Measurements from ENCODE around the gene FAP.

Gene FAP

DNA sequence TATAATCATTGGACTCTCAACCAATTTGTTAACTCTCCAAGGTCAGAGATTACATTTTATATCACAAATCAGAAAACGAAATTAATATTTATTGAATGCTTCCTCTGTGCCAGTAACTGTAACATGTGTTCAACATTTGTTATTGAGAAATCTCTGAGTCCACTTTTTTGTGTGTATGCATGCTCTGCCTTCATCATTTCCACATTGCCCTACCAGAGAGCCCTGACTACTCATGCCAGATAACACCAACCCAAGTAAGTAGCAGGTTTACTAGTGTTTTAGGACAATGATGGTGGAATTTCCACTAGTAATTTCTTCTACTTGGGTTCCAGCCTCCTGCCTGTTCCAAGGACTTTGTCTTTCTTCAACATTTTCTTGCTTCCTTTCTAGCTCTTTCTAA, 14.2 kb upstream of the FAP start:
- no peak for DNase-seq (ENCODE audit: low spot score)
- in situ Hi-C loops (cut with MboI; ENCODE audit: low sequenced_read_pairs, unreplicated experiment) = no loop called here
- TF ChIP-seq, protein P1, sequence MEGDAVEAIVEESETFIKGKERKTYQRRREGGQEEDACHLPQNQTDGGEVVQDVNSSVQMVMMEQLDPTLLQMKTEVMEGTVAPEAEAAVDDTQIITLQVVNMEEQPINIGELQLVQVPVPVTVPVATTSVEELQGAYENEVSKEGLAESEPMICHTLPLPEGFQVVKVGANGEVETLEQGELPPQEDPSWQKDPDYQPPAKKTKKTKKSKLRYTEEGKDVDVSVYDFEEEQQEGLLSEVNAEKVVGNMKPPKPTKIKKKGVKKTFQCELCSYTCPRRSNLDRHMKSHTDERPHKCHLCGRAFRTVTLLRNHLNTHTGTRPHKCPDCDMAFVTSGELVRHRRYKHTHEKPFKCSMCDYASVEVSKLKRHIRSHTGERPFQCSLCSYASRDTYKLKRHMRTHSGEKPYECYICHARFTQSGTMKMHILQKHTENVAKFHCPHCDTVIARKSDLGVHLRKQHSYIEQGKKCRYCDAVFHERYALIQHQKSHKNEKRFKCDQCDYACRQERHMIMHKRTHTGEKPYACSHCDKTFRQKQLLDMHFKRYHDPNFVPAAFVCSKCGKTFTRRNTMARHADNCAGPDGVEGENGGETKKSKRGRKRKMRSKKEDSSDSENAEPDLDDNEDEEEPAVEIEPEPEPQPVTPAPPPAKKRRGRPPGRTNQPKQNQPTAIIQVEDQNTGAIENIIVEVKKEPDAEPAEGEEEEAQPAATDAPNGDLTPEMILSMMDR (IDR thresholded peaks at IDR 0.05; ENCODE audit: borderline replicate concordance, control extremely low read depth, extremely low read depth, insufficient read depth, missing control alignments) = no peak

DNA sequence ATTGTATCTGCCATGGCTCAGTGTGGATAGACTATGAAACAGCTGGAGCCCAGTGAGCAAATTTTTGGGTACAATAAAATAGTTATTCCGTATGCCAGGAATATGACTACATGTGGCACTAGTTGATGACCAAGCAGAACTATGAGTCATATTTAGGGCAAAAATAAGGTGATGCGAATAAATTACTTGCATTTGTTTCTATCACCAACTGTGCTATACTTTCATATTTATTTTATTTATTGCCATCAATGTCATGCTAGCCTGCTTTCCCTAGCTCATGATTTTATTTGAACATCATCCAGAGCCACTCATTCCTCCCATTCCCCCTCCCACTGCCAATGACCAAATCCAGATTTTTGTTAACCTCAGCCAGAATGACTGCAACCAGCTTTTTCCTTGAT, 13.3 kb upstream of the FAP start:
- no peak for DNase-seq (ENCODE audit: low spot score)
- in situ Hi-C loops (cut with MboI; ENCODE audit: low sequenced_read_pairs, unreplicated experiment) = no loop called here
- TF ChIP-seq, protein P1 (IDR thresholded peaks at IDR 0.05; ENCODE audit: borderline replicate concordance, control extremely low read depth, extremely low read depth, insufficient read depth, missing control alignments) = no peak

GRCh38 chr2:162254236-162254871, 11.1 kb upstream of the FAP start:
- TF ChIP-seq, protein P1 (IDR thresholded peaks at IDR 0.05; ENCODE audit: borderline replicate concordance, control extremely low read depth, extremely low read depth, insufficient read depth, missing control alignments) = no peak
- in situ Hi-C loops (cut with MboI; ENCODE audit: low sequenced_read_pairs, unreplicated experiment) = no loop called here
- no peak for DNase-seq (ENCODE audit: low spot score)

- no peak for DNase-seq (ENCODE audit: low spot score)
- TF ChIP-seq, protein P1 (IDR thresholded peaks at IDR 0.05; ENCODE audit: borderline replicate concordance, control extremely low read depth, extremely low read depth, insufficient read depth, missing control alignments) = no peak
- in situ Hi-C loops (cut with MboI; ENCODE audit: low sequenced_read_pairs, unreplicated experiment) = no loop called here
Observed at GRCh38 chr2:162253435-162253834, 10.2 kb upstream of the FAP start.

DNA sequence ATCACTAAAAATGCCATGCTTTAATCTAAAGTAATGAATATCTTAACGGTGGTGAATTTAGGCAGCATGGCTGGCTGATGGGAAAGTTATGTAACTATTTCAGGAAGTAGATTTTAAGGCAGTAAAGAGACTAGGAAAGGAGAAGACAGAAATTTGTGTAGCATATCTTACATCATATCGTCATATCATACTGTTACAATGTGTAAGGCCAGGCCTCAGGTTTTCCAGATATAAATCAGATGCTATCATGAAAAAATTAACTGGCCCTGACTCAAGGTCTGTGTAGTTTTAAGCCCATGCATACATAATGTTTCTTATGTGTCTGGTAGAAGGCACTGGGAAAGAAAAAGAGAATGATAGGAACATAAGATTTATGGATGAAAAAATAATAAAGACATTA, 8.9 kb upstream of the FAP start:
- TF ChIP-seq, protein P1 (IDR thresholded peaks at IDR 0.05; ENCODE audit: borderline replicate concordance, control extremely low read depth, extremely low read depth, insufficient read depth, missing control alignments) = no peak
- in situ Hi-C loops (cut with MboI; ENCODE audit: low sequenced_read_pairs, unreplicated experiment) = no loop called here
- no peak for DNase-seq (ENCODE audit: low spot score)

GRCh38 chr2:162245781-162246180, 2.5 kb upstream of the FAP start:
- no peak for DNase-seq (ENCODE audit: low spot score)
- TF ChIP-seq, protein P1 (IDR thresholded peaks at IDR 0.05; ENCODE audit: borderline replicate concordance, control extremely low read depth, extremely low read depth, insufficient read depth, missing control alignments) = no peak
- in situ Hi-C loops (cut with MboI; ENCODE audit: low sequenced_read_pairs, unreplicated experiment) = no loop called here
